Activated T-cell treated with anti-CD3 and anti-CD28 coated beads for 48 hours (primary cell): ENCODE results near the gene IRX5.

Experiments used
- DNase-seq: peaks from one replicate; pipeline ENCODE4 v3.0.0-alpha.2; 2020; ENCODE audit warnings: low read depth

IRX5 gene

DNA sequence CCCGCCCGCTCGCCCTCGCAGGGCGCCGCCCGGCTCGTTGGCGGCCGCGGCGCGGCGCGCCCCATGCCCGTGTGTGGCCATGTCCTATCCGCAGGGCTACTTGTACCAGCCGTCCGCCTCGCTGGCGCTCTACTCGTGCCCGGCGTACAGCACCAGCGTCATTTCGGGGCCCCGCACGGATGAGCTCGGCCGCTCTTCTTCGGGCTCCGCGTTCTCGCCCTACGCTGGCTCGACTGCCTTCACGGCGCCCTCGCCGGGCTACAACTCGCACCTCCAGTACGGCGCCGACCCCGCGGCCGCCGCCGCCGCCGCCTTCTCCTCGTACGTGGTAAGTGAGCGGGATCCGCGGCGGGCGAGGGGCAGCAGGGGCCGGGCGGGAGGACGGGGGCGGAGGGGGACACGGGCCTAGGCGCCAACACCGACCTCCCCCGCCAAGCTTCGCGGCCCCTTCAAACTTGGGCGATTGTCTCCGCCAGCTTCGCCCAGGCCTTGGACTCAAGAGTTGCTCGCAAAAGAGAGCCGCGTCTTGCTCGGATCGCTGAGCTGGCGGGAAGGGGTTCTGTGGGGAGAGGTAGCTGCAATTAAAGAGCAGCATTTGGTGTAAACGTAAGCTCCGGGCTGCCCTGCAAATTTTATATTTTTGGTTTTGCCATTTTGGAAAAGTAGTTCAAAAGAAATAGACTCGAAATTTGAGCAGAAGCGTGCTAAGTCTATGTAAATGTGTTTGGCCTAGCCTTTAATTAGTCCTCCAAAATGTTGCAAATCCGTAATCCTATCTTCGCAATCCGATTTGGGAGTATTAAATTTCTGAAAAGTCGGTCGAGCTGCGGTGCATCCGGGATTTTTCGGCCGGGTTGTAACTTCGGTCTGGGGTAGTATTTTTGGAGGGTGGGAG lies 702 bp downstream of the IRX5 start:
- DNase-seq, result no peak

DNA sequence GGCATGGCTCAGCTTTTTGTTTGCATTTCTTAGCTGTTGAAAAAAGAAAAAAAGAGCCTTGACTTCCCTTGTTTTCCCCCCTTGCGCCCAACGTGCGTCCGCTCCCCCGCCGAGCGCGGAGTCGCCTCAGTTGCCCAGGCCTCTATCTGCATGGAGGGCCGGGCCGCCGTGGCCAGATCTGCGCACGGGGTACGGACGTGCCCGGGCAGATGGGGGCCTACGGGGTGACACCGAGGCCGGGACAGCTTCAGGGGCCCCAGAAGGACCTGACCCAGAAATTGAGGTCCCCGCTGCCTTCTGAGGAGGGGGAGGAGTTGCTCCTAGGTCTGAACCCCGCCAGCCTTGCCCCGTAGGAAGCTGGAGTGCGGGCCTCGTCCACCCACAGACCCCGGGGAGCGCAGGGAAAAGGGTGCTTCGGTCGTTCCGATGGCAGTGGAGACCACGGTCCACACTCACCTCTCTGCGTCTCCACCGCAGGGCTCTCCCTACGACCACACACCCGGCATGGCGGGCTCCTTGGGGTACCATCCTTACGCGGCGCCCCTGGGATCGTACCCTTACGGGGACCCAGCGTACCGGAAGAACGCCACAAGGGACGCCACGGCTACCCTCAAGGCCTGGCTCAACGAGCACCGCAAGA lies 1.5 kb downstream of the IRX5 start:
- no peak for DNase-seq

DNA sequence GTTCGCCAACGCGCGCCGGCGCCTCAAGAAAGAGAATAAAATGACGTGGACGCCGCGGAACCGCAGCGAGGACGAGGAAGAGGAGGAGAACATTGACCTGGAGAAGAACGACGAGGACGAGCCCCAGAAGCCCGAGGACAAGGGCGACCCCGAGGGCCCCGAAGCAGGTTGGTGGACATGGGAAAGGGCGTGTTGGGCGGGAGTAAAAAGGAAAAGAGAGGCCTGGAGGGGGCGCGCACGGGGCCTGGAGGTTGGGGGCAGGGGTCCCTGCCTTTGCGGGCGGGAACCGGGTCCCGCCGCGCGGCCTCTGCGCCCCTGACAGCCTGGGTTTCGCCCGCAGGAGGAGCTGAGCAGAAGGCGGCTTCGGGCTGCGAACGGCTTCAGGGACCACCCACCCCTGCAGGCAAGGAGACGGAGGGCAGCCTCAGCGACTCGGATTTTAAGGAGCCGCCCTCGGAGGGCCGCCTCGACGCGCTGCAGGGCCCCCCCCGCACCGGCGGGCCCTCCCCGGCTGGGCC lies 2.1 kb downstream of the IRX5 start:
- DNase-seq, result no peak

DNA sequence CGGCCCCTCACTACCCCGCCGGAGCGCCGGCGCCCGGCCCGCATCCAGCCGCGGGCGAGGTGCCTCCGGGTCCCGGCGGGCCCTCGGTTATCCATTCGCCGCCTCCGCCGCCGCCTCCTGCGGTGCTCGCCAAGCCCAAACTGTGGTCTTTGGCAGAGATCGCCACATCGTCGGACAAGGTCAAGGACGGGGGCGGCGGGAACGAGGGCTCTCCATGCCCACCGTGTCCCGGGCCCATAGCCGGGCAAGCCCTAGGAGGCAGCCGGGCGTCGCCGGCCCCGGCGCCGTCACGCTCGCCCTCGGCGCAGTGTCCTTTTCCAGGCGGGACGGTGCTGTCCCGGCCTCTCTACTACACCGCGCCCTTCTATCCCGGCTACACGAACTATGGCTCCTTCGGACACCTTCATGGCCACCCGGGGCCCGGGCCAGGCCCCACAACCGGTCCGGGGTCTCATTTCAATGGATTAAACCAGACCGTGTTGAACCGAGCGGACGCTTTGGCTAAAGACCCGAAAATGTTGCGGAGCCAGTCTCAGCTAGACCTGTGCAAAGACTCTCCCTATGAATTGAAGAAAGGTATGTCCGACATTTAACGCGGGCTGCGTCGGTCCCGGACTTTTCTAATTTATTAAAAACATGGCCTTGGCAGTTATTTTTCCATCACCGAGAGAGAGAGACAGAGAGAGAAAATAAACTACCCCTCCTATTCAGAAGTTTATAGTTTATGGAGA lies 2.8 kb downstream of the IRX5 start:
- DNase-seq, result no peak

- DNase-seq, result no peak
Observed at GRCh38 chr16:54934481-54935265, 4.0 kb downstream of the IRX5 start.

DNA sequence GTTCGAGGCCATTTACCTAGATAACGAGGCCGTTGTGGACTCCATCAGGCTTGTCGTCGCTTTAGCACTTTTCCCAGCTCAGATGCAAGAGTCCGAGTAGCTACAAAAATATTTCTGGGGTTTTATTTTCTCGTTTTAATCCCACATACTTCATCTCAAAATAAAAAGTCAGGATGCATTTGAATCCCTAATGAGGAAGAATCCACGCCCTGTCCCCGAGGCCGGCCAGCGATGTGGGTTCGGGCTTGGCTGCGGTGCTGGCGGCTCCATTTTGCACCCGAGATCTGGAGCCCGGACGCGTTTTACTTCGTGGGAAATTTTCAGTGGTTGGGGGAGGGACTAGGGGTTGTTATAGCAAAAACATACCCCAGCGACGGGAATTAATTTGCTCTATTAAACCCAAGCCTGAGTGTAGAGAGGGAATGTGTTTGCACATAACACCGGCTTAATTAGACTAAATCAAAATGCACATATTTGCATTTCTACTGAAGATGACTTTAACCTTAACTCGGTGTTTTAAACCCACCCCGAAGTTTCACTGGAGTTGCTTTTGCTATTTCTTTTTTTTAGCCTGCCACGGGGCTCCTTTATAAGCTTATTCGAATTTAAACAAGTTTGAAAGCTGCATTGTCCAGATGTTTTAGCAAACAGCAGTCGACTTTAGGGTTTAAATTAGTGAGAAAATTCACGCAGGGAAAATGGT lies 4.8 kb downstream of the IRX5 start:
- no peak for DNase-seq

GRCh38 chr16:54936201-54936978 lies 5.7 kb downstream of the IRX5 start:
- no peak for DNase-seq

- no peak for DNase-seq
Observed at GRCh38 chr16:54936979-54937670, 6.5 kb downstream of the IRX5 start.

DNA sequence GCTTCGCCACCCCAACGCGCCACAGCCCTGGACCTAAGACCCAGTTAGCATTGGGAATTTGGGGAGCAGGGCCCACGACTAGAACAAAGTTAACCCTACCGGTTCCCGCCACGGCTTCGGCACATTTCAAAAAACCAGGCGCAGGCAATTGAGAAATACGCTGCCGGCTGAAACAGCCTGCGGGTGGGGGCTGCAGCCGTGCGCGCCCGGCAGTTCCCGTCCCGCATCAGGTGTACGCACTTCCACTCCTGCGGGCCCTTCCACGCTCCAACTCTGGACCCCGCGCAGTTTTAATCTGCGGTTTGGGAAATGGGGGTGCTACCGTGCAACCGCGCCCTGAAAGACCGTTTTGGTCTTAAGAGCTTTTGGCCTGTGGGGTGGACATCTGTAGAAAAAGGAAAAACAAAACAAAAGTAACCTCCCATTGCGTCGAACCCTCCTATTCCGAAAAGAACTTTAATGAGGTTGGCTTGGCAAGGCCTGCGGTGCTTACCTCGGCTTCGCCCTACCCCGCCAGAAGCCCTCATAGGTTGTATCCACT lies 7.1 kb downstream of the IRX5 start:
- DNase-seq, result no peak

GRCh38 chr16:54938212-54939028 lies 7.8 kb downstream of the IRX5 start:
- DNase-seq, result no peak

GRCh38 chr16:54939029-54939346 lies 8.3 kb downstream of the IRX5 start:
- no peak for DNase-seq

DNA sequence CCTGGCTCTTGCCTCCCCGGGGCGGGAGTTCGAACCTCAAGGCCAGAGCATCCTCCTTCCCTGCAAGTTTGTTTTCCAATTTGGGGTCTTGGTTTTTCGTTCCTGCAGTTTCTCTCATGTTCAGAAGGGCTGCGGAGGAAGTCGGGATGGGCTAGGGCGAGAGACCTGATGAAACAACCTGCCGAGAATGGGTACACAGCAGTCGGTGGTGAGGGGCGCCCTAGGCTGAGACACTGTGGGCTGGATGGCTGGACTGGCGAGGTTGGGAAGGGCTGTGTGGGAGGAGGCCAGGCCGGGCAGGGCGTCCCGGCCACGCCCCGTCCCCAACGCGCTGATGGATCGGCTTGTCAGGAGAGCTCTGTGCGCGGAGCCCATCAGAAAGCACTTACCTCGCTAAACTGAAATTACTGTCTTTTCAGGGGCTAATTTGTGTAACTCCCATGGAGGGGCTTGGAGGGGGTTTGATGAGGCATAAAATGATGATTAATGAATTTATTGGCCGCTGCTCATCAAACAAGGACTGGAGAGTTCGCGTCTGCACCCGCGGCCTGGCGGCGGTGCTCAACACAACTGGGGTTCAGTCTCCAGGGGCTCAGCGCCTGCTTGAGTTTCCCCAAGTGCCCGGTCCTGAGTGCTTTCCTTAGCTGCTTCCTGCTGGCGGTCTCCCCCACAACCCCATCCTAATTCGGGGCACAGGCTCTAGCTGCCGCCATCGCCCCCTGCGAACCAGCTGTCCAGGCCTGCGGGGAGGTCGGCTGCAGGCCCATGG lies 9.0 kb downstream of the IRX5 start:
- no peak for DNase-seq

DNA sequence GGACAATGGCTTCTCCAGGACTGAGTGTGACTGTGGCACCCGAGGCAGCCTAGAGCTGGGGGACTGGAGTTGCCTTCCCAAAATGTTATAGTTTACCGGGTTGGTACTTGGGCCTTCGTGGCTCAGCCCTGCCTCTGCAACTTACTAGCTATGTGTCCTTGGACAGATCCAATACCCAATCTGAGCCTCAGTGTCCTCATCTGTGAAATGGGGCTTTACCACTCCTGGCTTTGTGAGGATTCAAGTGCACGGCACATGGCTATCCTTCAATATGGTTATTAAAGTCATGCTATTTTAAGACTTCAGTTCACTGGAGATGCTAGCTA lies 9.6 kb downstream of the IRX5 start:
- no peak for DNase-seq

DNA sequence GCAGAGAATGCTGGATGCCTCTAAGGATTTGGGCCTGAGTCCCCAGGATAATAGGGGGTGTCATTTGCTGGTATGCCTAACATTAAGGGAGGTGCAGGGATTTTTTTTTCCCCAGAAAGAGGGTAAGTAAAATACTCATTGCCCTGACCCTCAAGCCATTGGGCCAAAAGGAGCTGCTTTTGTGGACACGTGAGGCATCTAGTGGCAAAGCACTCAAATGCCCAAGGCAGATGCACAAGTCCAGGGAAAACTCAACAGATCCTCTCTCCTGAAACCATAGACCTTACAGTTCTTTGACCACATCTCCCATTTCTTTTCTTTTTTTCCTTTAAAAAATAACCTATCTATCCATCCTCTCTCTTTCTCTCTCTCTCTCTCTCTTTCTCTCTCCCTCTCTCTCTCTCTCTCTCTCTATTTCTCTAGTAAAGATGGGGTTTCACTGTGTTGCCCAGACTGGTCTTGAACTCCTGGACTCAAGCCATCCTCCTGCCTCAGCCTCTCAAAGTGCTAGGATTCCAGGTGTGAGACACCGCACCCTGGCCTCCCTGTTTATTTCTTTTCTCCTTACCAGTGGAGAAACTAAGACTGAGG lies 11.8 kb downstream of the IRX5 start:
- DNase-seq, result no peak

GRCh38 chr16:54944002-54944401 lies 13.3 kb downstream of the IRX5 start:
- no peak for DNase-seq

DNA sequence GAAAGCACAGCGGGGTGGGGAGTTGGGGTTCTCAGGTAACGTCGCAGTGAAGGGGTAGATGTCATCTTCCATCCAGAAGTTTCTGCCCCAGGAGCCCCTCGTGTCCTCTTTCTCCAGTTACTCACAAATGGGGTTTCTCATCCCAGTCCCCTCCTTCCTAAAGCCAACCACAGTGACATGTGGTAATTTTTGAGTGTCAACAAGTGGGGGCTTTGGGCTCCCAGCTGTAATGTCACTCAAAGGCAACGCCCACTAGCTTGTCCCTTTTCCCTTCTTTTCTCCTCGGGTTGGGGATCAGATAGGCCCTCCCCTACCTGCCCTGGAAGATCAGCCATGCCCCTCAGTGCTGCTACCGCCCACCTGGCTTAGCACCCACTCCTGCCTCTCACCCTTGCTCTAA lies 14.4 kb downstream of the IRX5 start:
- no peak for DNase-seq

- DNase-seq, result no peak
Observed at GRCh38 chr16:54946909-54947308, 16.2 kb downstream of the IRX5 start.

DNA sequence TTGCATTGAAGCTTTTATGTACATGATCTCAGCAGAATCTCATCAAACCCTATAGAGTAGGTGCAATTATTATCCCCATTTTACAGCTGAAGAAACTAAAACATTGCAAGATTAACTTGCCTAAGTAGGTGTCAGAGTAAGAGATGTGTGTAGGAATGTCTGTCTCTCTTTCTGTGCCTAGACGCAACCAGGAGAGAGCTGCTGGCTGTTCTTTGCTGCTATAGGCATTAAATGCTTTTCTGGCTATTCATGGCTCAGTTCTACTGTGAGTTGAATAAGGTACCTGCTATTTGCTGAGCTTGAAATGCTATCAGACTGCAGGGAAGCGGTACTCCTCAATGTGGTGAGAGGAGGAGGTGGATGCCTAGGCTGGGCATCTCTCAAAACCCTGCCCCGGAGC lies 17.0 kb downstream of the IRX5 start:
- no peak for DNase-seq
